Measurements from ENCODE around the gene FBXL16.

Gene FBXL16

DNA sequence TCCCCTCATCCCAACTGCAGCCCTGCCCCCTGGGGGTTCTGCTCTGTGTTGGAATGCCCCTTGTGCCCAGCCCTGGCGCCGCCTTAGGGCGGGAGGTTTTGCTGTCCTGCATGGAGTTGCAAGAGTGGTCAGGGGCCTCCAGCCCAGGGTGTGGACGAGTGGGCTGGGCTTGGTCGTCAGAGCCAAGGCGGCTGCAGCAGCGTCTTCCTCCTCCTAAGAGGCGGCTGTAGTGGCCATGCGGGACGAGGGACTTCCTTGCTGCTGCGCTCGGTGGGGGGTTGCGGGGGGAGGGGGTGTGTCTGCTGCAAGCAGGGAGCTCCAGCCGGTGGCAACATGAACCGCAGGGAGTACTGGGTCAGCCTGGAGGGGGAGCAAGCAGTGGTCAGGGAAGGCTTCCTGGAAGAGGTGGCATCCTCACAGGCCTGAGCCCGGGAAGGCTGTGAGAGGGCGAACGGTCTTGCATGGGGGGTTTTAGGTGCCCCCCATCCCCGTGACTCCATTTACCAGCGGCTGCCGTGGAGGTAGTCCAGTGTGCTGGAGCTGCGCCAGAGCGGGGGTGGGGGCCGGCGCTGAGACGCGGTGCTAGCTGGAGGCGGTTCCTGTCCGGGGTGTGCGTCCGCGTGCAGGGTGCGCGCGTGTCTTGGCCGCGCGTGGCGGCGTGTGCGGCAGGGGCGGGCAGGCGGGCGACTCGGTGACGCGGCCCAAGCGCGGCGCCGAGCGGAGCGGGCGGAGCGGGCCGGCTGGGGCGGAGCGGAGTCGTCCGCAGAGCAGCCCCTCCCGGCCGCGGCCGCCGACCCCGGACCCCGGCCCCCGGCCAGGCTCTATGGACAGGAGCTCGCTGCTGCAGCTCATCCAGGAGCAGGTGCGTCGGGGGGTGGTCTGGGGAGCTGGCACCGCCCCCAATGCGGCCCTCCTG, 30.4 kb downstream of the FBXL16 start, which contains the start of gene RHBDL1:
Gene RHBDL1, plus strand, starts transcription at position 704 of the 916 bp plus-strand sequence. Its CDS starts 120 bp downstream, at position 824.
- no peak for FAIRE-seq

- no peak for FAIRE-seq
Observed at GRCh38 chr16:674214-674881, 31.3 kb downstream of the FBXL16 start.

DNA sequence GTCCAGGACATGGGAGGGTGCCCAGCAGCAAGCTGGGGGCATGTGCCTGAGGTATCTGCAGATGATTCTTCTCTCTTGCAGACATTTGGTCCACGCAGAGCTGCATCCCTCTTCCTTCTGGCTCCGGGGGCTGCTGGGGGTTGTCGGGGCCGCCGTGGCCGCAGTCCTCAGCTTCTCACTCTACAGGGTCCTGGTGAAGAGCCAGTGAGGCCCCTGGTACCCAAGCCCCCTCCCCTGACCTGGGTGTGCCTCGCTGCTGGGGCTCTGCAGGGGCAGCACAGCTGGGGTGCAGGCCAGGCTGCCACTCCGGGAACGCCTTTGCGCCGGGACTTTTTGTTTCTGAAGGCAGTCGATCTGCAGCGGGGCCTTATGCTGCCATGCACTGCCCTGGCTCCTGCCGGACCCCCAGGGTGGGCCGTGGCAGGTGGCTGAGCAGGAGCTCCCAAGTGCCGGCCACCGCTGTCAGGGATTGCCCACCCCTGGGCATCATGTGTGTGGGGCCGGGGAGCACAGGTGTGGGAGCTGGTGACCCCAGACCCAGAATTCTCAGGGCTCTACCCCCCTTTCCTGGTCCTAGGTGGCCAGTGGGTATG, 32.1 kb downstream of the FBXL16 start:
- FAIRE-seq: no peak

- no peak for FAIRE-seq
Observed at GRCh38 chr16:672851-673250, 32.8 kb downstream of the FBXL16 start.

- no peak for FAIRE-seq
Observed at GRCh38 chr16:672371-672770, 33.2 kb downstream of the FBXL16 start.

- no peak for FAIRE-seq
Observed at GRCh38 chr16:671353-672131, 34.1 kb downstream of the FBXL16 start.

GRCh38 chr16:670485-671352, 34.9 kb downstream of the FBXL16 start:
- FAIRE-seq: no peak

DNA sequence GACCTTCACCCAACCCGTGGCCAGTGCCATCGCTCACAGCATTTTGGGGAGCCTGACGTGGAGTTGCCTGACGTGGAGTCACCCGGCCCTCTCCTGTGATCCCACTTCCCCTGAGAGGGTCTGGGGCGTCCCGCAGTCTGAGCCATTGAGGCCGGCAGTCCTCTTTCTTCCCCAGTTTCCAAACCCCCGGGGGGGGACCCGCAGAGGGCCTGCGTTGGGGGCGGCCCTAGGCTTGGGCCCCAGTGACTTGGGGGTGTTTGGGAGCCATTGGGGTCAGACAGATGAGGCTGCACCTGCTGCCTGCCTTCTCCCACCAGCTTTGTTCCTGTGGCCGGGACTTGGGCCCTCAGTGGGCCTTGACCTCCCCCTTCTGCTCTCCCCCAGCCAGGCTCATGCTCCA, 35.9 kb downstream of the FBXL16 start:
- no peak for FAIRE-seq

- FAIRE-seq: no peak
Observed at GRCh38 chr16:668519-669171, 37.0 kb downstream of the FBXL16 start.

DNA sequence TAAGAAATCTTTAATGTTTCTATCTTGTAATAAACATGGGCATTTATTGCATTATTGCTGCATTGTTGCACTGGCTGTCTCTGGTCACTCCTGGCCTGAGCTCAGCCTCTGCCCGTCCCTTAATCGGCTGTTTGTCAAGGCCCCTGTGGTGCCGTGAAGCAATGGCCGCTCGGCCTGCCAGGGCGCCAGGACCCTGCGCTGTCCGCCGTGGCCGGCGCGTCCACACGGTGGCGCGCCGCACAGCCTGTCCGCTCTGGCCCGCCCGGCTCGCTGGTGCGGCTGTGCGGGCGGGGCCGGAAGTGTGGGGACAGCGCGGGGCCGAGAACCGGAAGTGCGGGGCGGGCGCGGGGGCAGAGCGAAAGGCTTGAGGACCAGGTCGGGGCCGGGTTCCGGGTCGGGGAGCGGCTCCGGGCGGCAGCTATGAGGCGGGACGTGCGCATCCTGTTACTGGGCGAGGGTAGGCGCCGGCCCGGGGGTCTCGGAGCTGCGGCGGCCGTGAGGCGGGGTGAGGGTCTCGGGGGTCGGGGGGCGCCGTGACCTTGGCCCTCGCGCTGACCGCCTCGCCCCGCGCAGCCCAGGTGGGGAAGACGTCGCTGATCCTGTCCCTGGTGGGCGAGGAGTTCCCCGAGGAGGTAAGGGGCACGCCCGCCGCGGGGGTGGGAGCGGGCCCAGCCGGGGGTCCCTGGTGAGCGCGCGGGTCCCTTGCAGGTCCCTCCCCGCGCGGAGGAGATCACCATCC, 37.7 kb downstream of the FBXL16 start, which contains the start of gene RHOT2:
Gene RHOT2, plus strand, starts transcription at position 353 of the 739 bp plus-strand sequence. Its CDS starts 68 bp downstream, at position 421.
- no peak for FAIRE-seq

GRCh38 chr16:667113-667779, 38.4 kb downstream of the FBXL16 start:
- FAIRE-seq: no peak

GRCh38 chr16:666572-666971, 39.0 kb downstream of the FBXL16 start:
- no peak for FAIRE-seq

DNA sequence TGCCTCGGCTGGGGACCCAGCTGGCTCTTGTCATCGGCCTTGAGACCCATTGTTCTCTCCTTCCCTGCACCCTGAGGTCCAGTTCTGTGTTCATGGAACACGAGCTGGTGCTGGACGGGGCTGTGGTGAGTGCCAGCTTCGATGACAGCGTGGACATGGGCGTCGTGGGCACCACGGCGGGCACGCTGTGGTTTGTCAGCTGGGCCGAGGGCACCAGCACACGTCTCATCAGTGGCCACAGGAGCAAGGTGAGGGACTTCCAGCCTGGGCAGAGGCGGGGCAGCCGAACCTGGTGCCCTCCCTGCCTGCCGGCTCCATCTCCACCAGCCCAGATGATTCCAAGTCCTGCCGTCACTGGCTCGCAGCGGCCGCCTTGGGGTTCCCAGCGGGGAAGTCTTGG, 43.0 kb downstream of the FBXL16 start:
- FAIRE-seq: no peak

GRCh38 chr16:662095-662494, 43.5 kb downstream of the FBXL16 start:
- FAIRE-seq: no peak

DNA sequence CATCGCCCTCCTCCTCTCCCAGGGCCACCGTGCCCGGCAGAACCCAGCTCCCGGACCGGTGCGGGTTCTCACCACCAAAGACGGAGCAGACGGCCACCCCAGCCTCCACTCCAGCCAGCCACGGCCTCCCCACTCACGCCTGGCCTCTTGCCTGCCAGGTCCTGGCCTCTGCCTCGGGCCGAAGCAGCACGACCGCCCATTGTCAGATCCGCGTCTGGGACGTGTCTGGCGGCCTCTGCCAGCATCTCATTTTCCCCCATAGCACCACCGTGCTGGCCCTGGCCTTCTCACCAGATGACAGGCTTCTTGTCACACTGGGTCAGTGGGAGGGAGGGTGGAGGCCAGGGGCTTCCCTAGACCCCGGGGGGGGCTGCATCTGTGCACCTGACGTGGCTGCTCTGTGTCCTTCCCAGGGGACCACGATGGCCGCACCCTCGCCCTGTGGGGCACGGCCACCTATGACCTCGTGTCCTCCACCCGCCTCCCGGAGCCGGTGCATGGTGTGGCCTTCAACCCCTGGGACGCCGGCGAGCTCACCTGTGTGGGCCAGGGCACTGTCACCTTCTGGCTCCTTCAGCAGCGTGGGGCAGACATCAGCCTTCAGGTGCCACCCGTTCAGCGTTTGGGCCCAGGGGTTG, 44.3 kb downstream of the FBXL16 start:
- FAIRE-seq: no peak

DNA sequence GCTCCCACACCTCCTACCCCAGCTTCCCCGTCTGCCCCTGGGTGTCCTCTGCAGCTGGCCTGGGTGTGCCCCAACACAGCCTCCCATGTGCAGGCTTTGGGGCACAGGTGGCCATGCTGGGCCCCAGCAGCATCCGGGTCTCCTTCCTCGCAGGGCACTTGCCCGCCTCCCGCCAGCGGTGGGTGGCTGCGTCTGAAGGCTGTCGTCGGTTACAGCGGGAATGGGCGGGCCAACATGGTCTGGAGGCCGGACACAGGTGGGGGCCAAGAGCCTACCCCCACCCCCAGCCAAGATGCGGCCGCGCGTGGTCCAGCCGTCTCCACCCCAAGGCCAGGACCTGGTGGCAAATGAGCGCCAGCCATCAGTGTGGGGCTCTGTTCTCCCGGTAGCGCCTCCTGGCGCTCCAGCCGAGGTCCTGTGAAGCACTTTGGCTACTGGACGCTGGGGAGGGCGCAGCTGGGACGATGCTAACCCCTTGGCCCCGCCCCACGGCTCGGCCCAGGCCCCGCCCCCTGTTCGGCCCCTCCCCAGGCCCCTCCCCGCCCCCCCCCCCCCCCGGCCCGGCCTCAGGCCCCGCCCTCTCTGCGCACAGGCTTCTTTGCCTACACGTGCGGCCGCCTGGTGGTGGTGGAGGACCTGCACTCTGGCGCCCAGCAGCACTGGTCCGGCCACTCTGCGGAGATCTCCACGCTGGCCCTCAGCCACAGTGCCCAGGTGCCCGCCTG, 45.0 kb downstream of the FBXL16 start:
- no peak for FAIRE-seq

GRCh38 chr16:660132-660458, 45.5 kb downstream of the FBXL16 start:
- FAIRE-seq: no peak

- no peak for FAIRE-seq
Observed at GRCh38 chr16:659618-660017, 46.0 kb downstream of the FBXL16 start.

Data from colon (tissue), 2 donors.